GM12878 (cell line): ENCODE results near the gene ZBTB18. TPM values are rescaled to one million over a fixed set of nuclear protein-coding genes. Genes with fewer than 3 reads are reported as not detected.

Source experiments
- ATAC-seq: fragments of 200-7000 bp; cut with Tn5 transposase; 3 replicates; pipeline ENCODE4 v1.9.1; 2020; ENCODE audit warnings: mild to moderate bottlenecking, moderate library complexity
- BruUV-seq: library from RNA; stranded (reverse); fragments of 400-500 nt; replicated peaks from 2 replicates; lab custom pipeline; 2021; lab: Mats Ljungman, UMichigan
- CTCF ChIA-PET: fragments of 300-600 bp; sonication (Branson Sonifier 250); formaldehyde crosslinking; extraction: SDS; loops from one replicate; lab custom pipeline; 2021; ENCODE audit warnings: inconsistent platforms; lab: Yijun Ruan, JAX
- POLR2A ChIA-PET: fragments of 350-600 bp; formaldehyde crosslinking; extraction: SDS; loops from one replicate; lab custom pipeline; 2021; ENCODE audit warnings: inconsistent platforms; lab: Charles Lee
- RAD21 ChIA-PET: fragments of 300-600 bp; sonication (Branson Sonifier 250); formaldehyde crosslinking; loops from one replicate; lab custom pipeline; 2023; ENCODE audit warnings: antibody characterized with exemption; ENCODE audit not compliant: unreplicated experiment; lab: Charles Lee
- SMC1A ChIA-PET: fragments of 300-600 bp; sonication (Branson Sonifier 250); formaldehyde crosslinking; loops from one replicate; lab custom pipeline; 2023; ENCODE audit not compliant: unreplicated experiment, uncharacterized antibody; lab: Charles Lee
- DNase-seq: peaks from one replicate; pipeline ENCODE4 v3.0.0-alpha.2; 2011; ENCODE audit warnings: low read depth, low spot score
- FAIRE-seq: peaks from 3 replicates; lab custom pipeline; 2011; peaks lifted over from hg19 to GRCh38; lab: Jason Lieb, UNC
- H2AFZ ChIP-seq: 2 replicates; pipeline ENCODE4 v1.6.0; 2011; ENCODE audit warnings: low read depth, low read length, control low read depth; ENCODE audit not compliant: control insufficient read depth
- H3K27ac ChIP-seq: 2 replicates; pipeline ENCODE4 v1.5.1; 2011; ENCODE audit warnings: control low read depth; ENCODE audit not compliant: control insufficient read depth, insufficient read depth
- H3K27me3 ChIP-seq, 2 experiments: replicated peaks in 1 of 2; 2 replicates each; pipeline versions ENCODE4 v1.6.0 to v1.6.1; 2011; ENCODE audit warnings: low read length in 1 of 2; ENCODE audit not compliant: control insufficient read depth in 2 of 2, insufficient read depth in 2 of 2
- H3K36me3 ChIP-seq, 2 experiments: 2 replicates each; pipeline ENCODE4 v1.5.1; 2011; ENCODE audit warnings: low read length in 1 of 2; ENCODE audit not compliant: control insufficient read depth in 2 of 2, insufficient read depth in 2 of 2
- H3K4me1 ChIP-seq: 2 replicates; pipeline ENCODE4 v1.6.1; 2011; ENCODE audit warnings: mild to moderate bottlenecking, low read length, moderate library complexity, mixed read lengths; ENCODE audit not compliant: control insufficient read depth, insufficient read depth
- H3K4me2 ChIP-seq: 2 replicates; pipeline ENCODE4 v1.6.0; 2011; ENCODE audit warnings: control low read depth; ENCODE audit not compliant: control insufficient read depth, insufficient read depth
- H3K4me3 ChIP-seq: fragments of 200-600 bp; sonication (generic); 2 replicates; pipeline ENCODE4 v1.5.1; 2016
- H3K79me2 ChIP-seq: 2 replicates; pipeline ENCODE4 v1.6.0; 2011; ENCODE audit warnings: low read length; ENCODE audit not compliant: control insufficient read depth, insufficient read depth
- H3K9ac ChIP-seq: 2 replicates; pipeline ENCODE4 v1.8.0; 2011; ENCODE audit warnings: low read length, control low read depth, mixed read lengths; ENCODE audit not compliant: control insufficient read depth, insufficient read depth
- H3K9me3 ChIP-seq: replicated peaks from 3 replicates; pipeline ENCODE4 v1.5.1; 2011; ENCODE audit warnings: mild to moderate bottlenecking, low read length; ENCODE audit not compliant: control insufficient read depth, insufficient read depth
- H4K20me1 ChIP-seq: 2 replicates; pipeline ENCODE4 v1.6.0; 2011; ENCODE audit not compliant: control insufficient read depth, insufficient read depth
- BRCA1 ChIP-seq: IDR thresholded peaks from 2 replicates; pipeline ENCODE4 v1.6.1; 2011; ENCODE audit warnings: low read depth, low read length, improper control_type of control experiment
- CBFB ChIP-seq: IDR thresholded peaks from 2 replicates; pipeline ENCODE4 v1.6.1; 2016; ENCODE audit warnings: antibody characterized with exemption, low read depth
- E2F8 ChIP-seq: fragments of 450-650 bp; IDR thresholded peaks from 2 replicates; pipeline ENCODE4 v1.6.1; 2018; ENCODE audit warnings: mild to moderate bottlenecking, low read depth, moderate library complexity; ENCODE audit not compliant: partially characterized antibody
- FOS ChIP-seq: IDR thresholded peaks from 3 replicates; pipeline ENCODE4 v1.6.1; 2011; ENCODE audit warnings: borderline replicate concordance; ENCODE audit not compliant: insufficient read length; ENCODE audit errors: extremely low read depth
- NFXL1 ChIP-seq: fragments of 450-650 bp; IDR thresholded peaks from 2 replicates; pipeline ENCODE4 v1.6.1; 2017; ENCODE audit warnings: antibody characterized with exemption, mild to moderate bottlenecking, borderline replicate concordance
- NFYB ChIP-seq: IDR thresholded peaks from 2 replicates; pipeline ENCODE4 v1.6.1; 2011; ENCODE audit warnings: low read depth, mild to moderate bottlenecking, low read length, improper control_type of control experiment, moderate library complexity; ENCODE audit not compliant: insufficient read depth
- RAD21 ChIP-seq: IDR thresholded peaks from 2 replicates; pipeline ENCODE4 v1.6.1; 2011; ENCODE audit warnings: mild to moderate bottlenecking, low read depth, low read length, moderate library complexity; ENCODE audit not compliant: insufficient read depth
- RFX5 ChIP-seq: IDR thresholded peaks from 2 replicates; pipeline ENCODE4 v1.6.1; 2011; ENCODE audit warnings: low read depth, low read length, improper control_type of control experiment
- RUNX3 ChIP-seq: IDR thresholded peaks from 2 replicates; pipeline ENCODE4 v1.6.1; 2012; ENCODE audit warnings: low read length, inconsistent platforms
- SRF ChIP-seq, 2 experiments: IDR thresholded peaks; 2 replicates each; pipeline ENCODE4 v1.6.1; 2011; ENCODE audit warnings: low read depth in 2 of 2, low read length in 2 of 2, mild to moderate bottlenecking in 1 of 2, moderate library complexity in 1 of 2
- TCF3 ChIP-seq: IDR thresholded peaks from 2 replicates; pipeline ENCODE4 v1.6.1; 2012; ENCODE audit warnings: low read depth, mild to moderate bottlenecking, low read length, borderline replicate concordance; ENCODE audit not compliant: insufficient read depth
- WRNIP1 ChIP-seq: IDR thresholded peaks from 2 replicates; pipeline ENCODE4 v1.6.1; 2011; ENCODE audit warnings: low read depth, low read length, improper control_type of control experiment, borderline replicate concordance
- ZNF384 ChIP-seq: IDR thresholded peaks from 2 replicates; pipeline ENCODE4 v1.6.1; 2012; ENCODE audit warnings: low read depth, mild to moderate bottlenecking, low read length, improper control_type of control experiment, borderline replicate concordance
- ZZZ3 ChIP-seq: IDR thresholded peaks from 2 replicates; pipeline ENCODE4 v1.6.1; 2011; ENCODE audit warnings: low read depth; ENCODE audit not compliant: control insufficient read depth, insufficient read length
- WGBS: methylation state at CpG from one replicate; pipeline ENCODE4 v1.1.6; 2016; ENCODE audit warnings: low lambda C conversion rate; ENCODE audit not compliant: insufficient replicate concordance, insufficient coverage; ENCODE audit errors: missing lambda C conversion rate; 5-methylcytosine and 5-hydroxymethylcytosine counted together
- in situ Hi-C: fragments of 300-500 bp; cut with MboI; formaldehyde crosslinking; loops from 9 replicates; pipeline ENCODE4 v1.14.3; 2018; ENCODE audit warnings: mixed read lengths
- intact Hi-C: fragments of 100-400 bp; cut with micrococcal nuclease; formaldehyde crosslinking; loops from one replicate; pipeline ENCODE4 v1.14.2; 2022; ENCODE audit not compliant: unreplicated experiment
- polyA plus RNA-seq, 11 experiments: library from polyadenylated mRNA; depleted of rRNA in 4 of 11; unstranded in 6 of 11; stranded (reverse) in 5 of 11; fragments of >200 nt; fragmentation: Nextera tagmentation in 4 of 11; fragmentation: Illumina TruSeq in 1 of 11; extraction: Ambion mirVana in 4 of 11; extraction: Trizol in 1 of 11; gene quantifications; 1 replicate in 1 of 11; 2 replicates in 10 of 11; pipeline versions ENCODE4 v1.2.1 to v1.2.3, GENCODE V29; 2011 to 2016; ENCODE audit warnings: inconsistent platforms in 2 of 11, missing spikeins in 2 of 11, low read depth in 1 of 11
- total RNA-seq, 4 experiments: library from RNA; depleted of rRNA in 3 of 4; stranded (reverse); fragments of >200 nt in 3 of 4; fragmentation: Illumina TruSeq in 1 of 4; extraction: Trizol in 1 of 4; gene quantifications; 2 replicates each; pipeline versions ENCODE4 v1.2.1 to v1.2.3, GENCODE V29; 2013 to 2021
- TF ChIP-seq, protein P1 (sequence below): IDR thresholded peaks from 2 replicates; pipeline ENCODE4 v1.6.1; 2011; ENCODE audit warnings: mild to moderate bottlenecking, low read depth, low read length, moderate library complexity; ENCODE audit not compliant: insufficient replicate concordance
- TF ChIP-seq, protein P2 (sequence below): IDR thresholded peaks from 2 replicates; pipeline ENCODE4 v1.6.1; 2011; ENCODE audit warnings: borderline replicate concordance, low read depth, mild to moderate bottlenecking, moderate library complexity, low read length; ENCODE audit not compliant: insufficient read depth, poor library complexity, severe bottlenecking

The ZBTB18 gene
- total and polyA plus RNA-seq, 10 of the 15 experiments (the other 5 are each of a cell fraction or from before 2014, with no cell fraction given): 0.27 to 8.6 (median 6.1) TPM

- WGBS: no CpG with 5 or more reads among the region's 109 CpGs
- in situ Hi-C loops: no loop called here
- ChIA-PET SMC1A (interaction anchor here (1.4 to 1.9 kb wide), 2 partner anchors 12 to 17 kb away, joined by 4 to 12 read pairs; no protein-coding TSS in a partner anchor), CTCF (interaction anchor here (1.0 to 1.3 kb wide), 2 partner anchors 26 to 251 kb away, joined by 3 to 4 read pairs; no protein-coding TSS in a partner anchor), RAD21 (interaction anchor here (0.7 to 1.8 kb wide), 4 partner anchors 9 to 793 kb away, joined by 3 to 15 read pairs (median 3); partner anchors contain the start of genes CEP170 and SDCCAG8), POLR2A (interaction anchor here (0.6 to 1.7 kb wide), 3 partner anchors 12 to 318 kb away, joined by 3 to 5 read pairs (median 4); no protein-coding TSS in a partner anchor)
- Histone ChIP-seq H3K27ac (no peak overlapping the region), H3K4me2 (no peak overlapping the region), H3K9ac (no peak overlapping the region; the same call in 1 of the 2 replicates), H2AFZ (no peak overlapping the region), H3K4me1 (peaks cover 23% of the 10 kb centered on the region), H3K9me3 (no peaks in the 10 kb centered on the region), H3K4me3 (no peak overlapping the region), H3K27me3 (no peaks in the 10 kb centered on the region; a peak in 1 of 4 replicates), H4K20me1 (no peaks in the 10 kb centered on the region), H3K79me2 (peaks cover 33% of the 10 kb centered on the region), H3K36me3 (no peaks in the 10 kb centered on the region)
- ATAC-seq (peak; percentile 92), DNase-seq (peak; percentile 92), FAIRE-seq (peak; percentile 94)
- intact Hi-C loops: loop anchor here (2.0 to 10.0 kb wide), 5 partner anchors 226 to 704 kb away; partner anchors contain the start of gene ADSS2
- no TSS peak for BruUV-seq
- TF ChIP-seq RUNX3 (no peak), ZZZ3 (no peak), TCF3 (no peak; the same call in 1 of the 2 replicates), NFYB (peak; percentile 87; the same call in 1 of the 2 replicates), NFXL1 (no peak), BRCA1 (no peak), SRF (IDR thresholded peaks at IDR 0.05; ENCODE audit: low read depth in 2 of 2, low read length in 2 of 2) (0 out of 4 replicates have a peak, but pooled peaks of 1 of the 2 experiments have one; percentile 5), ZNF384 (no peak), E2F8 (no peak), RFX5 (no peak), WRNIP1 (no peak), CBFB (no peak), FOS (peak; percentile 40), RAD21 (no peak)
- TF ChIP-seq, protein P1, sequence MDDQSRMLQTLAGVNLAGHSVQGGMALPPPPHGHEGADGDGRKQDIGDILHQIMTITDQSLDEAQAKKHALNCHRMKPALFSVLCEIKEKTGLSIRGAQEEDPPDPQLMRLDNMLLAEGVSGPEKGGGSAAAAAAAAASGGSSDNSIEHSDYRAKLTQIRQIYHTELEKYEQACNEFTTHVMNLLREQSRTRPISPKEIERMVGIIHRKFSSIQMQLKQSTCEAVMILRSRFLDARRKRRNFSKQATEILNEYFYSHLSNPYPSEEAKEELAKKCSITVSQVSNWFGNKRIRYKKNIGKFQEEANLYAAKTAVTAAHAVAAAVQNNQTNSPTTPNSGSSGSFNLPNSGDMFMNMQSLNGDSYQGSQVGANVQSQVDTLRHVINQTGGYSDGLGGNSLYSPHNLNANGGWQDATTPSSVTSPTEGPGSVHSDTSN: peak; percentile 93
- TF ChIP-seq, protein P2, sequence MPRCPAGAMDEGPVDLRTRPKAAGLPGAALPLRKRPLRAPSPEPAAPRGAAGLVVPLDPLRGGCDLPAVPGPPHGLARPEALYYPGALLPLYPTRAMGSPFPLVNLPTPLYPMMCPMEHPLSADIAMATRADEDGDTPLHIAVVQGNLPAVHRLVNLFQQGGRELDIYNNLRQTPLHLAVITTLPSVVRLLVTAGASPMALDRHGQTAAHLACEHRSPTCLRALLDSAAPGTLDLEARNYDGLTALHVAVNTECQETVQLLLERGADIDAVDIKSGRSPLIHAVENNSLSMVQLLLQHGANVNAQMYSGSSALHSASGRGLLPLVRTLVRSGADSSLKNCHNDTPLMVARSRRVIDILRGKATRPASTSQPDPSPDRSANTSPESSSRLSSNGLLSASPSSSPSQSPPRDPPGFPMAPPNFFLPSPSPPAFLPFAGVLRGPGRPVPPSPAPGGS: peak; percentile 0
Measured at GRCh38 chr1:244048256-244049161, 2.6 kb upstream of the ZBTB18 start.
